ENCODE measurements around the gene SEMA6B. TPM values are rescaled to one million over a fixed set of nuclear protein-coding genes. Genes with fewer than 3 reads are reported as not detected.

SEMA6B gene
- total and polyA plus RNA-seq, 2 of the 4 experiments (the other 2 are of a cell fraction), result 0.18 to 0.72 TPM

- H3K23ac ChIP-seq (ENCODE audit: low read depth, low read length), result no peak overlapping the region
- no peak overlapping the region for H3K27ac ChIP-seq (ENCODE audit: insufficient read depth, low read length)
- no peak overlapping the region for H2BK120ac ChIP-seq (ENCODE audit: low read depth, low read length)
- H3K4me3 ChIP-seq (ENCODE audit: insufficient read depth, low read depth, low read length), result no peak overlapping the region
- H4K5ac ChIP-seq (ENCODE audit: low read depth, low read length), result no peak overlapping the region
- no peak overlapping the region for H3K9ac ChIP-seq (ENCODE audit: low read depth, low read length)
- no peak overlapping the region for H2AK9ac ChIP-seq (replicated peaks; ENCODE audit: low read depth, low read length, poor library complexity)
- intact Hi-C loops (cut with micrococcal nuclease) (no loop called here), dilution Hi-C loops (cut with HindIII; ENCODE audit: low sequenced_read_pairs, unreplicated experiment) (no loop called here), in situ Hi-C loops (cut with MboI; ENCODE audit: low sequenced_read_pairs) (no loop called here)
- H3K9me3 ChIP-seq (ENCODE audit: control insufficient read depth, insufficient read depth, low read length), result no peaks in the 10 kb centered on the region
- H3K56ac ChIP-seq (ENCODE audit: extremely low read depth, insufficient read depth, low read length), result no peak overlapping the region
- no TSS peak for BruUV-seq (replicated peaks)
- no peak overlapping the region for H2AFZ ChIP-seq (replicated peaks; ENCODE audit: low read length, poor library complexity)
- no peak overlapping the region for H2BK15ac ChIP-seq (ENCODE audit: low read depth, low read length)
- peaks cover 8% of the 10 kb centered on the region; the same call in 1 of the 2 replicates for H3K9me1 ChIP-seq (ENCODE audit: insufficient read depth, low read length)
- ChIA-PET CTCF (no interaction called here), POLR2A (ENCODE audit: unreplicated experiment) (no interaction called here)
- peaks cover 4% of the 10 kb centered on the region for H3K4me1 ChIP-seq (ENCODE audit: control insufficient read depth, insufficient read depth, low read length)
- no peak overlapping the region for H3K18ac ChIP-seq (ENCODE audit: low read depth, low read length)
- H3K79me1 ChIP-seq (ENCODE audit: low read depth in 1 of 2, low read length in 2 of 2), result peaks cover 0 to 8% of the 10 kb centered on the region in 2 experiments; a peak in 1 of 4 replicates
- DNase-seq (no peak), ATAC-seq (ENCODE audit: low read depth) (no peak)
- H2BK5ac ChIP-seq (ENCODE audit: low read depth, low read length, poor library complexity, severe bottlenecking), result no peak overlapping the region
- H3K36me3 ChIP-seq (ENCODE audit: control insufficient read depth, insufficient read depth, low read length), result peaks cover 29% of the 10 kb centered on the region
- H3K4ac ChIP-seq (ENCODE audit: low read depth, low read length), result no peak overlapping the region
- H3K27me3 ChIP-seq (ENCODE audit: control insufficient read depth, insufficient read depth, low read length), result no peaks in the 10 kb centered on the region
- no peak overlapping the region for H2BK20ac ChIP-seq (ENCODE audit: low read depth, low read length)
- peak overlapping the region in 1 of 2 experiments; percentile 27; a peak in 1 of 4 replicates for H4K8ac ChIP-seq (ENCODE audit: low read depth in 2 of 2, low read length in 2 of 2)
- H3K14ac ChIP-seq (replicated peaks; ENCODE audit: low read depth, low read length), result no peak overlapping the region
- no peak overlapping the region for H3K4me2 ChIP-seq (ENCODE audit: low read depth, low read length)
- H4K20me1 ChIP-seq (ENCODE audit: insufficient read depth, low read length), result no peaks in the 10 kb centered on the region
- no peak overlapping the region for H4K91ac ChIP-seq (ENCODE audit: insufficient read depth, low read depth, low read length)
- WGBS, 2 experiments (ENCODE audit: extremely low coverage in 2 of 2, insufficient read length in 1 of 2), result 92% methylated on average over 5 of the region's 12 CpGs; no CpG with 5 or more reads in 1 of the 2 experiments
- TF ChIP-seq RCOR1 (IDR thresholded peaks at IDR 0.05; ENCODE audit: insufficient replicate concordance, low read length), result no peak
- H2AK5ac ChIP-seq (ENCODE audit: low read depth, low read length), result 0 out of 2 replicates have a peak overlapping the region, but pooled peaks have one; percentile 8
Observed at GRCh38 chr19:4507150-4507452, 52.4 kb downstream of the SEMA6B start.
